DOHH2 (cell line): ENCODE data around the gene HHAT.

ENCODE experiments used
- CTCF ChIP-seq: fragments of 200-600 bp; sonication (generic); IDR thresholded peaks from one replicate; pipeline ENCODE4 v1.5.1; 2014; ENCODE audit warnings: antibody characterized with exemption, mild to moderate bottlenecking, low read depth, low read length; ENCODE audit not compliant: poor library complexity, severe bottlenecking
- EZH2phosphoT487 ChIP-seq: fragments of 200-600 bp; sonication (generic); IDR thresholded peaks from 2 replicates; pipeline ENCODE4 v1.6.1; 2017; ENCODE audit warnings: borderline replicate concordance, mild to moderate bottlenecking, antibody characterized with exemption, low read length, moderate library complexity, mixed read lengths

DNA sequence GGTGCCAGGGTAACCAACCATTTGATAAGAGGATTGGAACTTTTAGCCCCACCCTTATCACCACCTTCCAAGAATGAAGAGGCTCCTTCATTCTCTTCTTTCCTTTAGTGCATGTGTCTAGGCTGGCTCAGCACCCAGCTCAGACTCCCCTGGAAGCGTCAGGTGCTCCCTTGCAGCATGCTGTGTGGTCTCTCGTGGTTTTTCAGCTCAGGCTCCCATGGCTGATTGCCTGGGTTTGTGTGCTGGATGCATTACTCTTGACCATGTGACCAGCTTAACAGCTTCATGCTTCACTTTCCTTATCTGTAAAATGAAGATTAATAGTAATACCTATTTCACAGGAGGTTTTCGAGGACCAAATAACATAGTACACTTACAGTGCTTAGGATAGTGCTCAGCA lies 198.4 kb downstream of the HHAT start:
- no peak for TF ChIP-seq CTCF
- no peak for TF ChIP-seq EZH2phosphoT487
